Measurements from ENCODE around the gene CNOT1.

GRCh38 chr16:58492735-58493134 is 136.9 kb downstream of the CNOT1 start:
- no peak for TF ChIP-seq CTCF (IDR thresholded peaks at IDR 0.05; ENCODE audit: low read depth, low read length, poor library complexity, severe bottlenecking)
- no peak for TF ChIP-seq EZH2phosphoT487 (IDR thresholded peaks at IDR 0.05; ENCODE audit: borderline replicate concordance, low read length)

Measured in DOHH2 (cell line).